ENCODE data around the gene HOMER2. TPM values are rescaled to one million over a fixed set of nuclear protein-coding genes. Genes with fewer than 3 reads are reported as not detected.

Gene HOMER2
- total RNA-seq, 3 donors from 2014 or later = 6.1 to 295 (median 77.7) TPM

DNA sequence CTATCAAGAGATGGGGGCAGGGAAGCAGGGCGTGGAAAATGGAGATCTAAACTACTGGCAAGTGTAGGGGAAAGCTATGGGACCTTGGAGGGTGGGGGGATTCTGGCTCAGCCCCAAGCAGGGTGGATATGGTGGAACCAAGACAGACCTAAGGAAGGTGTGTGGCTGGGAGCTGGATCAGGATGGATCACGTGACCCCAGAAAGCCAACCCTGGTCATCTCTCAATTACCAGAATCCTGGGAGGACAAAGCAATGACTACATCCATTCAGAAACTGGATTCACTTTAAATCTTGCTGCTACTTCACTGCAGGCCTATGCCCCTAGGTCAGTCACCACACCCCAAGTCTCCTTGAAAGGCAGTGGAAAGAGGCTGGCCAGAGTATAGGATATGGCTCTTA is 74.7 kb downstream of the HOMER2 start:
- Histone ChIP-seq H3K4me1 (no peaks in the 10 kb centered on the region), H3K36me3 (no peaks in the 10 kb centered on the region), H3K27me3 (no peaks in the 10 kb centered on the region), H3K9me3 (no peaks in the 10 kb centered on the region), H3K27ac (no peak overlapping the region), H3K4me3 (no peak overlapping the region)
- no peak for DNase-seq (ENCODE audit: low spot score in 2 of 2)
- TF ChIP-seq POLR2A (IDR thresholded peaks at IDR 0.05) = no peak
- TF ChIP-seq, protein P1, sequence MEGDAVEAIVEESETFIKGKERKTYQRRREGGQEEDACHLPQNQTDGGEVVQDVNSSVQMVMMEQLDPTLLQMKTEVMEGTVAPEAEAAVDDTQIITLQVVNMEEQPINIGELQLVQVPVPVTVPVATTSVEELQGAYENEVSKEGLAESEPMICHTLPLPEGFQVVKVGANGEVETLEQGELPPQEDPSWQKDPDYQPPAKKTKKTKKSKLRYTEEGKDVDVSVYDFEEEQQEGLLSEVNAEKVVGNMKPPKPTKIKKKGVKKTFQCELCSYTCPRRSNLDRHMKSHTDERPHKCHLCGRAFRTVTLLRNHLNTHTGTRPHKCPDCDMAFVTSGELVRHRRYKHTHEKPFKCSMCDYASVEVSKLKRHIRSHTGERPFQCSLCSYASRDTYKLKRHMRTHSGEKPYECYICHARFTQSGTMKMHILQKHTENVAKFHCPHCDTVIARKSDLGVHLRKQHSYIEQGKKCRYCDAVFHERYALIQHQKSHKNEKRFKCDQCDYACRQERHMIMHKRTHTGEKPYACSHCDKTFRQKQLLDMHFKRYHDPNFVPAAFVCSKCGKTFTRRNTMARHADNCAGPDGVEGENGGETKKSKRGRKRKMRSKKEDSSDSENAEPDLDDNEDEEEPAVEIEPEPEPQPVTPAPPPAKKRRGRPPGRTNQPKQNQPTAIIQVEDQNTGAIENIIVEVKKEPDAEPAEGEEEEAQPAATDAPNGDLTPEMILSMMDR (IDR thresholded peaks at IDR 0.05) = no peak
- no peak for TF ChIP-seq POLR2AphosphoS5 (IDR thresholded peaks at IDR 0.05)
- intact Hi-C loops (cut with DNase I; ENCODE audit: low total_unique reads) = no loop called here

- Histone ChIP-seq H3K9me3 (no peaks in the 10 kb centered on the region), H3K27ac (no peak overlapping the region), H3K4me3 (no peak overlapping the region), H3K4me1 (no peaks in the 10 kb centered on the region), H3K36me3 (no peaks in the 10 kb centered on the region), H3K27me3 (no peaks in the 10 kb centered on the region)
- intact Hi-C loops (cut with DNase I; ENCODE audit: low total_unique reads) = no loop called here
- DNase-seq (ENCODE audit: low spot score in 2 of 2) = no peak
- TF ChIP-seq, protein P1 (IDR thresholded peaks at IDR 0.05) = no peak
- TF ChIP-seq POLR2AphosphoS5 (IDR thresholded peaks at IDR 0.05) = no peak
- no peak for TF ChIP-seq POLR2A (IDR thresholded peaks at IDR 0.05)
Measured at GRCh38 chr15:82875411-82876003, 77.0 kb downstream of the HOMER2 start.

- no peak overlapping the region for H3K27ac ChIP-seq
- no peaks in the 10 kb centered on the region for H3K36me3 ChIP-seq
- H3K4me1 ChIP-seq = no peaks in the 10 kb centered on the region
- TF ChIP-seq, protein P1 (IDR thresholded peaks at IDR 0.05) = no peak
- TF ChIP-seq POLR2A (IDR thresholded peaks at IDR 0.05) (no peak), POLR2AphosphoS5 (IDR thresholded peaks at IDR 0.05) (no peak)
- H3K4me3 ChIP-seq = no peak overlapping the region
- H3K27me3 ChIP-seq = no peaks in the 10 kb centered on the region
- no peak for DNase-seq (ENCODE audit: low spot score in 2 of 2)
- intact Hi-C loops (cut with DNase I; ENCODE audit: low total_unique reads) = no loop called here
- no peaks in the 10 kb centered on the region for H3K9me3 ChIP-seq
Measured at GRCh38 chr15:82874961-82875360, 77.6 kb downstream of the HOMER2 start.

DNA sequence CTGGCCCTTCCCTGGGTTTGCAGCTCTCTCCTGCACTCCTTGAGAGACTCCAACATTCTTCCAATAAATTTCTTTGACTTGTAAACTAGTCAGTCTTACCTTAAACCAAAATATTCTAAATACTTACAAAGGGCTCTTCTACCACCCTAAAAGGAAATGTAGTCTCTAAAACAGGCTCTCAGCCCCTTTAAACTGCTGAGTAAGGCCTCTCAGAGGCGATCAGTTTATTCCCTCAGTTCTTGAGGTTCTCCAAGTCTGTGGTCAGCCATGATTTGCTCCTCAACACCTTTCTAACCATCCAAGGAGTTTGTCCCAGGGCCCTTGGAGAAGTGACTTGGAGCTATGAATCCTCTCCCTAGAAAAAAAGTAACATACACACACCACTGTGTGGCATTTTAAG is 78.3 kb downstream of the HOMER2 start:
- no peak for DNase-seq (ENCODE audit: low spot score in 2 of 2)
- no peak overlapping the region for H3K4me3 ChIP-seq
- intact Hi-C loops (cut with DNase I; ENCODE audit: low total_unique reads) = no loop called here
- no peaks in the 10 kb centered on the region for H3K9me3 ChIP-seq
- no peaks in the 10 kb centered on the region for H3K27me3 ChIP-seq
- no peaks in the 10 kb centered on the region for H3K36me3 ChIP-seq
- TF ChIP-seq POLR2A (IDR thresholded peaks at IDR 0.05) = no peak
- TF ChIP-seq, protein P1 (IDR thresholded peaks at IDR 0.05) = no peak
- no peak for TF ChIP-seq POLR2AphosphoS5 (IDR thresholded peaks at IDR 0.05)
- no peak overlapping the region for H3K27ac ChIP-seq
- no peaks in the 10 kb centered on the region for H3K4me1 ChIP-seq

- TF ChIP-seq POLR2AphosphoS5 (IDR thresholded peaks at IDR 0.05) = no peak
- TF ChIP-seq POLR2A (IDR thresholded peaks at IDR 0.05) = no peak
- TF ChIP-seq, protein P1 (IDR thresholded peaks at IDR 0.05) = no peak
- no peaks in the 10 kb centered on the region for H3K9me3 ChIP-seq
- intact Hi-C loops (cut with DNase I; ENCODE audit: low total_unique reads) = no loop called here
- H3K4me3 ChIP-seq = no peak overlapping the region
- H3K27me3 ChIP-seq = no peaks in the 10 kb centered on the region
- H3K27ac ChIP-seq = no peak overlapping the region
- H3K4me1 ChIP-seq = no peaks in the 10 kb centered on the region
- DNase-seq (ENCODE audit: low spot score in 2 of 2) = no peak
- no peaks in the 10 kb centered on the region for H3K36me3 ChIP-seq
Measured at GRCh38 chr15:82873000-82873680, 79.4 kb downstream of the HOMER2 start.
